ENCODE results near the gene ANKRD29. TPM values are rescaled to one million over a fixed set of nuclear protein-coding genes. Genes with fewer than 3 reads are reported as not detected.

The ANKRD29 gene
- total and polyA plus RNA-seq, 10 of the 15 experiments (the other 5 are each of a cell fraction or from before 2014, with no cell fraction given) = 0.53 to 9.2 (median 1.6) TPM

GRCh38 chr18:23551978-23552377 is 110.7 kb downstream of the ANKRD29 start (continued):
- TF ChIP-seq BCL3 (IDR thresholded peaks at IDR 0.05; ENCODE audit: borderline replicate concordance, insufficient read depth, low read depth, low read length, poor library complexity, severe bottlenecking) = no peak
- TF ChIP-seq RCOR1 (conservative IDR thresholded peaks at IDR 0.05; ENCODE audit: low read depth, low read length) = no peak
- no peak for TF ChIP-seq IRF3 (IDR thresholded peaks at IDR 0.05)

GRCh38 chr18:23550898-23551297 is 111.8 kb downstream of the ANKRD29 start:
- ChIA-PET POLR2A (interaction anchor here (0.7 kb wide), 1 partner anchor 64 kb away, joined by 3 read pairs; no protein-coding TSS in a partner anchor), RAD21 (ENCODE audit: unreplicated experiment) (no interaction called here), SMC1A (ENCODE audit: uncharacterized antibody, unreplicated experiment) (interaction anchor here (1.0 to 1.8 kb wide), 3 partner anchors 8 to 76 kb away, joined by 3 to 6 read pairs (median 5); no protein-coding TSS in a partner anchor), CTCF (interaction anchor here (1.0 to 1.9 kb wide), 2 partner anchors 27 to 38 kb away, joined by 3 to 5 read pairs; no protein-coding TSS in a partner anchor)
- H3K4me1 ChIP-seq (ENCODE audit: control insufficient read depth, insufficient read depth, low read length) = no peaks in the 10 kb centered on the region
- DNase-seq (ENCODE audit: low read depth, low spot score) (no peak), ATAC-seq (no peak), FAIRE-seq (no peak)
- in situ Hi-C loops (cut with MboI) = no loop called here
- H3K79me2 ChIP-seq (ENCODE audit: control insufficient read depth, insufficient read depth, low read length) = no peaks in the 10 kb centered on the region
- H3K27me3 ChIP-seq (replicated peaks in 1 of 2; ENCODE audit: control insufficient read depth in 2 of 2, insufficient read depth in 2 of 2, low read length in 1 of 2) = no peaks in the 10 kb centered on the region
- intact Hi-C loops (cut with micrococcal nuclease; ENCODE audit: unreplicated experiment) = no loop called here
- no peak overlapping the region for H3K9ac ChIP-seq (ENCODE audit: control insufficient read depth, insufficient read depth, low read length)
- H4K20me1 ChIP-seq (ENCODE audit: control insufficient read depth, insufficient read depth) = no peaks in the 10 kb centered on the region
- no peak overlapping the region for H2AFZ ChIP-seq (ENCODE audit: control insufficient read depth, low read depth, low read length)
- H3K36me3 ChIP-seq (ENCODE audit: control insufficient read depth in 2 of 2, insufficient read depth in 2 of 2, low read length in 1 of 2) = peaks cover 15 to 28% of the 10 kb centered on the region in 2 experiments
- H3K4me3 ChIP-seq = no peak overlapping the region
- H3K27ac ChIP-seq (ENCODE audit: control insufficient read depth, insufficient read depth) = no peak overlapping the region
- no TSS peak for BruUV-seq (replicated peaks)
- H3K9me3 ChIP-seq (replicated peaks; ENCODE audit: control insufficient read depth, insufficient read depth, low read length) = no peaks in the 10 kb centered on the region
- H3K4me2 ChIP-seq (ENCODE audit: control insufficient read depth, insufficient read depth) = no peak overlapping the region
- no peak for TF ChIP-seq SIX5 (IDR thresholded peaks at IDR 0.05; ENCODE audit: low read depth, low read length, severe bottlenecking)
- no peak for TF ChIP-seq HDAC2 (IDR thresholded peaks at IDR 0.05)
- no peak for TF ChIP-seq SMARCA5 (IDR thresholded peaks at IDR 0.05)
- no peak for TF ChIP-seq PML (IDR thresholded peaks at IDR 0.05; ENCODE audit: low read length)
- TF ChIP-seq USF1 (IDR thresholded peaks at IDR 0.05; ENCODE audit: borderline replicate concordance, extremely low read length, insufficient read depth, low read depth, low read length) = no peak
- no peak for TF ChIP-seq HCFC1 (IDR thresholded peaks at IDR 0.05; ENCODE audit: low read length)
- TF ChIP-seq E4F1 (IDR thresholded peaks at IDR 0.05; ENCODE audit: borderline replicate concordance, partially characterized antibody) = no peak
- TF ChIP-seq ZNF592 (IDR thresholded peaks at IDR 0.05) = no peak
- no peak for TF ChIP-seq SREBF2 (IDR thresholded peaks at IDR 0.05; ENCODE audit: low read length)
- TF ChIP-seq CREM (IDR thresholded peaks at IDR 0.05; ENCODE audit: low read depth) = no peak
- TF ChIP-seq POLR2A (IDR thresholded peaks at IDR 0.05; ENCODE audit: low read depth, low read length) = no peak
